H7 (cell line): ENCODE data around the gene JAG1. TPM values are rescaled to one million over a fixed set of nuclear protein-coding genes. Genes with fewer than 3 reads are reported as not detected.

ENCODE experiments used
- DNase-seq: peaks from one replicate; pipeline ENCODE4 v3.0.0; 2012
- H3K27me3 ChIP-seq: 2 replicates; pipeline ENCODE4 v1.6.0; 2011; ENCODE audit warnings: mild to moderate bottlenecking, low read length; ENCODE audit not compliant: control insufficient read depth, insufficient read depth
- H3K36me3 ChIP-seq: replicated peaks from 2 replicates; pipeline ENCODE4 v1.5.1; 2011; ENCODE audit warnings: low read length; ENCODE audit not compliant: control insufficient read depth, insufficient read depth
- H3K4me3 ChIP-seq: 2 replicates; pipeline ENCODE4 v1.5.1; 2011; ENCODE audit warnings: low read depth, mild to moderate bottlenecking, control low read depth, low read length, moderate library complexity; ENCODE audit not compliant: insufficient read depth
- total RNA-seq: library from RNA; depleted of rRNA; stranded (reverse); fragments of >200 nt; shearing (Covaris generic); gene quantifications from 2 replicates; pipeline ENCODE4 v1.2.3, GENCODE V29; 2014

Gene JAG1
- total RNA-seq, 1 experiment from 2014 or later, result 21.9 TPM

- H3K4me3 ChIP-seq, result no peak overlapping the region
- H3K27me3 ChIP-seq, result no peaks in the 10 kb centered on the region
- DNase-seq, result no peak
- H3K36me3 ChIP-seq, result no peaks in the 10 kb centered on the region
Observed at GRCh38 chr20:10680571-10680970, 6.8 kb upstream of the JAG1 start.

- DNase-seq, result no peak
- H3K4me3 ChIP-seq, result no peak overlapping the region
- no peaks in the 10 kb centered on the region for H3K36me3 ChIP-seq
- H3K27me3 ChIP-seq, result no peaks in the 10 kb centered on the region
Observed at GRCh38 chr20:10679269-10679668, 5.5 kb upstream of the JAG1 start.

- Histone ChIP-seq H3K4me3 (no peak overlapping the region), H3K36me3 (no peaks in the 10 kb centered on the region), H3K27me3 (peaks cover 8% of the 10 kb centered on the region)
- DNase-seq, result no peak
Observed at GRCh38 chr20:10676518-10676917, 2.7 kb upstream of the JAG1 start.

- DNase-seq, result no peak
- peaks cover 9% of the 10 kb centered on the region for H3K27me3 ChIP-seq
- H3K4me3 ChIP-seq, result no peak overlapping the region
- no peaks in the 10 kb centered on the region for H3K36me3 ChIP-seq
Observed at GRCh38 chr20:10675450-10675848, 1.6 kb upstream of the JAG1 start.

GRCh38 chr20:10674684-10675449 lies 1.1 kb upstream of the JAG1 start:
- peak; percentile 94 for DNase-seq
- Histone ChIP-seq H3K27me3 (peaks cover 9% of the 10 kb centered on the region), H3K4me3 (peak overlapping the region; percentile 57), H3K36me3 (no peaks in the 10 kb centered on the region)

- peaks cover 9% of the 10 kb centered on the region for H3K27me3 ChIP-seq
Observed at GRCh38 chr20:10673176-10673841, 490 bp downstream of the JAG1 start.

GRCh38 chr20:10672624-10673127 lies 1.1 kb downstream of the JAG1 start:
- H3K4me3 ChIP-seq, result peak overlapping the region; percentile 84
- H3K27me3 ChIP-seq, result peaks cover 9% of the 10 kb centered on the region
- peak; percentile 75 for DNase-seq

More at GRCh38 chr20:10673176-10673841, 490 bp downstream of the JAG1 start:
- peak; percentile 76 for DNase-seq
- H3K4me3 ChIP-seq, result peak overlapping the region; percentile 84
- H3K36me3 ChIP-seq, result peaks cover 2% of the 10 kb centered on the region

GRCh38 chr20:10671919-10672623 lies 1.7 kb downstream of the JAG1 start:
- DNase-seq, result peak; percentile 77
- peaks cover 9% of the 10 kb centered on the region for H3K27me3 ChIP-seq
- H3K4me3 ChIP-seq, result peak overlapping the region; percentile 84
- H3K36me3 ChIP-seq, result peaks cover 2% of the 10 kb centered on the region

More at GRCh38 chr20:10672624-10673127, 1.1 kb downstream of the JAG1 start:
- H3K36me3 ChIP-seq, result peaks cover 2% of the 10 kb centered on the region

GRCh38 chr20:10671221-10671918 lies 2.4 kb downstream of the JAG1 start:
- H3K4me3 ChIP-seq, result peak overlapping the region; percentile 84
- peaks cover 2% of the 10 kb centered on the region for H3K36me3 ChIP-seq
- H3K27me3 ChIP-seq, result peaks cover 9% of the 10 kb centered on the region
- DNase-seq, result peak; percentile 84

GRCh38 chr20:10670501-10671220 lies 3.1 kb downstream of the JAG1 start:
- Histone ChIP-seq H3K27me3 (peaks cover 9% of the 10 kb centered on the region), H3K4me3 (no peak overlapping the region; the same call in 1 of the 2 replicates), H3K36me3 (peaks cover 2% of the 10 kb centered on the region)
- no peak for DNase-seq

- peaks cover 9% of the 10 kb centered on the region for H3K27me3 ChIP-seq
- H3K36me3 ChIP-seq, result peaks cover 2% of the 10 kb centered on the region
- no peak overlapping the region for H3K4me3 ChIP-seq
- no peak for DNase-seq
Observed at GRCh38 chr20:10669843-10670446, 3.9 kb downstream of the JAG1 start.

- H3K36me3 ChIP-seq, result peaks cover 2% of the 10 kb centered on the region
- no peak for DNase-seq
- no peak overlapping the region for H3K4me3 ChIP-seq
- peaks cover 9% of the 10 kb centered on the region for H3K27me3 ChIP-seq
Observed at GRCh38 chr20:10668677-10669368, 5.0 kb downstream of the JAG1 start.
